SK-MEL-5 (cell line): ENCODE results near the gene KRT17. TPM values are rescaled to one million over a fixed set of nuclear protein-coding genes. Genes with fewer than 3 reads are reported as not detected.
"Not testable (repeated sequence)": the region's sequence is repeated elsewhere in the genome, so short reads cannot be mapped to it uniquely, and the experiment has no call there.

Experiments used
- DNase-seq: peaks from one replicate; pipeline ENCODE4 v3.0.0-alpha.2; 2016; ENCODE audit warnings: low read depth, low spot score
- in situ Hi-C: cut with HindIII; loops from 2 replicates; pipeline ENCODE4 v1.10.0; 2016; ENCODE audit warnings: low sequenced_read_pairs, high pct_unique_total_duplicates, low pct_unique_long_range_greater_than_20kb
- total RNA-seq: library from RNA; depleted of rRNA; stranded (reverse); fragments of >200 nt; shearing (Covaris generic); gene quantifications from 2 replicates; pipeline ENCODE4 v1.2.3, GENCODE V29; 2014

KRT17 gene
- total RNA-seq, 1 experiment from 2014 or later: not detected

GRCh38 chr17:41627316-41628072 lies 3.1 kb upstream of the KRT17 start:
- no peak for DNase-seq
- in situ Hi-C loops: no loop called here

- not testable (repeated sequence) for DNase-seq
Observed at GRCh38 chr17:41626914-41627295, 2.5 kb upstream of the KRT17 start.

GRCh38 chr17:41626028-41626913 lies 1.9 kb upstream of the KRT17 start:
- in situ Hi-C loops: not testable (repeated sequence)

More at GRCh38 chr17:41626914-41627295, 2.5 kb upstream of the KRT17 start:
- in situ Hi-C loops: not testable (repeated sequence)

GRCh38 chr17:41625602-41626001 lies 1.2 kb upstream of the KRT17 start:
- no peak for DNase-seq
- in situ Hi-C loops: no loop called here

More at GRCh38 chr17:41626028-41626913, 1.9 kb upstream of the KRT17 start:
- DNase-seq: not testable (repeated sequence)

GRCh38 chr17:41623184-41623861 lies 1.1 kb downstream of the KRT17 start:
- in situ Hi-C loops, DNase-seq: not testable (repeated sequence)

GRCh38 chr17:41622340-41623183 lies 1.8 kb downstream of the KRT17 start:
- DNase-seq, in situ Hi-C loops: not testable (repeated sequence)

GRCh38 chr17:41621916-41622315 lies 2.5 kb downstream of the KRT17 start:
- in situ Hi-C loops: no loop called here
- DNase-seq: no peak

GRCh38 chr17:41621435-41621817 lies 2.9 kb downstream of the KRT17 start:
- DNase-seq, in situ Hi-C loops: not testable (repeated sequence)

GRCh38 chr17:41620583-41621434 lies 3.6 kb downstream of the KRT17 start:
- no peak for DNase-seq
- in situ Hi-C loops: no loop called here

- DNase-seq, in situ Hi-C loops: not testable (repeated sequence)
Observed at GRCh38 chr17:41619927-41620582, 4.3 kb downstream of the KRT17 start.

GRCh38 chr17:41619036-41619926 lies 5.1 kb downstream of the KRT17 start:
- no peak for DNase-seq
- in situ Hi-C loops: no loop called here

- DNase-seq: no peak
- in situ Hi-C loops: no loop called here
Observed at GRCh38 chr17:41618341-41619035, 5.9 kb downstream of the KRT17 start.

- no peak for DNase-seq
- in situ Hi-C loops: no loop called here
Observed at GRCh38 chr17:41617698-41618097, 6.7 kb downstream of the KRT17 start.

GRCh38 chr17:41617136-41617535 lies 7.2 kb downstream of the KRT17 start:
- in situ Hi-C loops: no loop called here
- DNase-seq: no peak
